Type B pancreatic cell (in vitro differentiated cells): Measurements from ENCODE around the gene TLR6. TPM values are rescaled to one million over a fixed set of nuclear protein-coding genes. Genes with fewer than 3 reads are reported as not detected.

Experiments
- DNase-seq: peaks from one replicate; pipeline ENCODE4 v3.0.0; 2021; ENCODE audit warnings: mixed read lengths; ENCODE audit not compliant: unreplicated experiment; ENCODE audit errors: extremely low spot score
- H3K27ac Mint-ChIP-seq: 2 replicates; pipeline ENCODE4 v1.8.0; 2021; ENCODE audit warnings: mild to moderate bottlenecking, mixed read lengths
- H3K27me3 Mint-ChIP-seq: 2 replicates; pipeline ENCODE4 v1.8.0; 2021; ENCODE audit warnings: mixed read lengths
- H3K36me3 Mint-ChIP-seq: 2 replicates; pipeline ENCODE4 v1.8.0; 2021; ENCODE audit warnings: mixed read lengths
- H3K4me1 Mint-ChIP-seq: one replicate; pipeline ENCODE4 v1.8.0; 2021; ENCODE audit warnings: mixed read lengths; ENCODE audit not compliant: unreplicated experiment
- H3K4me3 Mint-ChIP-seq: 2 replicates; pipeline ENCODE4 v1.8.0; 2021; ENCODE audit warnings: mild to moderate bottlenecking, mixed read lengths
- H3K9me3 Mint-ChIP-seq: 2 replicates; pipeline ENCODE4 v1.8.0; 2021; ENCODE audit warnings: mixed read lengths
- total RNA-seq: library from RNA; stranded (reverse); gene quantifications from 2 replicates; pipeline ENCODE4 v1.2.1, GENCODE V29; 2021; ENCODE audit warnings: low replicate concordance
- TF ChIP-seq, protein P1 (sequence below): fragments of 200-600 bp; sonication (generic); conservative IDR thresholded peaks from 2 replicates; pipeline ENCODE4 v1.5.0; 2021; ENCODE audit warnings: antibody characterized with exemption, mild to moderate bottlenecking

The TLR6 gene
- total RNA-seq, 1 donor from 2014 or later = 0.56 TPM

DNA sequence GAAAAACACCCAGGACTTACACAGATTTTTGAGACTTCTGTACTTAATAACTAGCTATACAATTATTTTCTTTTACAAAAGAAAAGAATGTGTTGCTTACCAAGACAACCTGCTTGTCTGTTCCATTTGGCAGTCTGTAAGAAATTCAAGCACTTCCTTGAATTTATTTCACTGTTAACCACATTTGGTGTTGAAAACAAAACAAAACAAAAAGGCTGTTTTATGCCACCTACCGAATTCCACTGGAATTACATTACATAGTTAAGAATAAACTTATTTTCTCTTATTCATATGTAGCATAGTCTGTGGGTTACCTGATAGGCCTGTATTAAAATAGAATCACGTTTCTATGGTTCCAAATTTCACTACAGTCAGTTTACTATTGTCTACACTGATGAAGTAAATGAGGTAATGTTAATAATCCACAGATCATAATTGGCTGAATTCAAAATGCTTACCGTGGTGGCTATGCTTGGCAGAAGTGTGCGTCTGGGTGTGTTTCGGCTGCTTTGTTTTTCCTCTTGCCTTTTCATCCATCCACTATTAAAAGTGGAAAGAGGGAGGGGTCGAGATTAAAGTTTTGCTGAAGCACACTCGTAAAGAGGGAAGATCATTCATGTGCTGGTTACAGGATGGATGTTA, 51.8 kb downstream of the TLR6 start, which contains the start of gene TLR1:
TSS of gene TLR1 (minus strand) at position 138 of the 642 bp plus-strand sequence. CDS start 5,960 bp downstream, outside the sequence.
- TF ChIP-seq, protein P1, sequence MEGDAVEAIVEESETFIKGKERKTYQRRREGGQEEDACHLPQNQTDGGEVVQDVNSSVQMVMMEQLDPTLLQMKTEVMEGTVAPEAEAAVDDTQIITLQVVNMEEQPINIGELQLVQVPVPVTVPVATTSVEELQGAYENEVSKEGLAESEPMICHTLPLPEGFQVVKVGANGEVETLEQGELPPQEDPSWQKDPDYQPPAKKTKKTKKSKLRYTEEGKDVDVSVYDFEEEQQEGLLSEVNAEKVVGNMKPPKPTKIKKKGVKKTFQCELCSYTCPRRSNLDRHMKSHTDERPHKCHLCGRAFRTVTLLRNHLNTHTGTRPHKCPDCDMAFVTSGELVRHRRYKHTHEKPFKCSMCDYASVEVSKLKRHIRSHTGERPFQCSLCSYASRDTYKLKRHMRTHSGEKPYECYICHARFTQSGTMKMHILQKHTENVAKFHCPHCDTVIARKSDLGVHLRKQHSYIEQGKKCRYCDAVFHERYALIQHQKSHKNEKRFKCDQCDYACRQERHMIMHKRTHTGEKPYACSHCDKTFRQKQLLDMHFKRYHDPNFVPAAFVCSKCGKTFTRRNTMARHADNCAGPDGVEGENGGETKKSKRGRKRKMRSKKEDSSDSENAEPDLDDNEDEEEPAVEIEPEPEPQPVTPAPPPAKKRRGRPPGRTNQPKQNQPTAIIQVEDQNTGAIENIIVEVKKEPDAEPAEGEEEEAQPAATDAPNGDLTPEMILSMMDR = peak; percentile 69
- H3K36me3 Mint-ChIP-seq = peaks cover 3% of the 10 kb centered on the region
- DNase-seq = no peak
- peaks cover 4% of the 10 kb centered on the region for H3K4me1 Mint-ChIP-seq
- no peak within 1 kb of the TSS for H3K4me3 Mint-ChIP-seq
- peaks cover 7% of the 10 kb centered on the region for H3K9me3 Mint-ChIP-seq
- H3K27ac Mint-ChIP-seq = no peak within 1 kb of the TSS
- H3K27me3 Mint-ChIP-seq = no peaks in the 10 kb centered on the region

DNA sequence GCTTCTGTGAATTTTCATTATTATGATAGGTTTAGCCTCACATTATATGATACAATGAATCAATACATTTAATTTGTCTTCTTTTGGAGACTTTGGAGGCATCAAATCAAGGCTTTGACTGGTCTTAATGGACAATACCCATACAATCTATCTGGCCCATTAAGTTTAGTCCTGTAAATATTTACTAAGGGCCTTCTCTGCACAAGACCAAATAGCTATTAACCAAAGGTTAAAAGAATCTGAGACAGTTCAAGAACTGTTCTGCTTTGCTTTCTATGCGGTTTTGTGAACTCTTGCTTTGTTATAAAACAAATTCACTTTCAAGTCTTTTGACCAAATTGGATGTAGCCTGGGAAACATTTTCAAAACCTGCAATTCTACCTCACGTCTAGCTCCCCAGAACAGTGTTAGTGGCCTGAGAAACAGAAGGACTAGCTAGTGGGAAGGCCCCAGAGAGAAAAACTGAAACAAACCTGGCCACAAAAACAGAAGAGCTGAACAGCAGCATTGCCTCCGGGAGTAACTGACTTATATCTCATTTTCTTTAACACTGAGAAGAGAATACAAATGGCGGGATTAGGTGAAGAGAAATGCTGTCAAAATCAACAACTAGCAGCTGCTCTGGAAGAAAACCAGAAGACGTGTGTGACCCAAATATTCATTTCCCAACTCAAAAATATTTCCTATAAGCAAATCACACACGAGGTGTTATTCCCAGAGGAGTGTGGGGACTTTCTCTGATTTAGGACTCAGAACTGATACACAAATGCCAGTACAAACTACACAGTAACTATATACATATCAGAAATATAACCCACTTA, 52.6 kb downstream of the TLR6 start:
- DNase-seq = no peak
- Mint-ChIP-seq H3K4me3 (no peak overlapping the region), H3K27ac (no peak overlapping the region), H3K9me3 (peaks cover 7% of the 10 kb centered on the region), H3K27me3 (no peaks in the 10 kb centered on the region), H3K4me1 (peaks cover 4% of the 10 kb centered on the region), H3K36me3 (peaks cover 3% of the 10 kb centered on the region)
- TF ChIP-seq, protein P1 = no peak

- TF ChIP-seq, protein P1 = no peak
- Mint-ChIP-seq H3K36me3 (peaks cover 3% of the 10 kb centered on the region), H3K9me3 (peaks cover 7% of the 10 kb centered on the region), H3K4me3 (no peak overlapping the region), H3K27me3 (no peaks in the 10 kb centered on the region), H3K4me1 (peaks cover 4% of the 10 kb centered on the region), H3K27ac (no peak overlapping the region)
- DNase-seq = no peak
Observed at GRCh38 chr4:38802561-38803355, 53.9 kb downstream of the TLR6 start.

DNA sequence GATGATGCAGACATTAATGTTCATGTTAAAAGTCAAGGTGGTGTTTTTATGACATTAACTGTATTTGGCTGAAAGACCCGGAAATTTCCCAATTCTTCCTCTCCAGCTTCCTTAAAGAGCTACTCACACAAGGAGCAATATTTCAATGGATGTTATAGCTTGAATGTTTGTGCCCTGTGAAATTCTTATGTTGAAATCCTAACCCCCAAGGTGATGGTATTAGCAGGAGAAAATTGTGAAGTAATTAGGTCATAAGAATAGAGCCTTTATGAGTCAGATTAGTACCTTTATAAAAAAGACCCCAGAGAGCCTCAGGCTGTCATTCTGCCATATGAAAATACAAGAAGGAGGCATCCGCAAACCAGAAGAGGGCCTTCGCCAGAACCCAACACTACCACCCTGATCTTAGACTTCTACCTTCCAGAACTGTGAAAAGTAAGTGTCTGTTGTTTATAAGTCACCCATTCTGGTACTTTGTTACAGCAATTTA, 55.6 kb downstream of the TLR6 start:
- Mint-ChIP-seq H3K4me3 (no peak overlapping the region), H3K4me1 (peaks cover 4% of the 10 kb centered on the region), H3K9me3 (peaks cover 7% of the 10 kb centered on the region), H3K36me3 (peaks cover 3% of the 10 kb centered on the region), H3K27me3 (no peaks in the 10 kb centered on the region), H3K27ac (no peak overlapping the region)
- DNase-seq = no peak
- TF ChIP-seq, protein P1 = no peak

DNA sequence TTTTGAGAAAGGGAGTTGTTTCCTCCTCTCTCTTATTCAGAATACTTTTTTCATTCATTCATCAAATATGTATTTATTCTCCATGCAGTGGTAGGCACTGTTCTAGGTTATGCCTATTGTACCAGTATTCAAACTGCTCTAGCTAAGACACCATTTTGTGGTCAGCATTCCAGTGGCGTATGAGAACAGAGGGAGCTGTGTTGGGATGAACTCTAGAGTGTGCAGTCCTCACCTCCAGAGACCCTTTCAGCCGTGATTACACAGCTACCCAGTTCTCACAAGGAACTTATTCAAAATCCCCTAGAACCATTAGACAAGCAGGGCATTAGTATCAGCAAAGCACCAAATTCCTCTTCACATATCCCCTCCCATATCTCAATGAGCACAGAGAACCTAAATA, 56.3 kb downstream of the TLR6 start:
- H3K9me3 Mint-ChIP-seq = peaks cover 7% of the 10 kb centered on the region
- no peaks in the 10 kb centered on the region for H3K27me3 Mint-ChIP-seq
- TF ChIP-seq, protein P1 = no peak
- H3K4me1 Mint-ChIP-seq = peaks cover under 1% of the 10 kb centered on the region
- no peak overlapping the region for H3K4me3 Mint-ChIP-seq
- no peak overlapping the region for H3K27ac Mint-ChIP-seq
- no peak for DNase-seq
- H3K36me3 Mint-ChIP-seq = peaks cover 3% of the 10 kb centered on the region
